GM23338 (cell line): ENCODE measurements around the gene PRKCQ. TPM values are rescaled to one million over a fixed set of nuclear protein-coding genes. Genes with fewer than 3 reads are reported as not detected.

ENCODE experiments used
- ATAC-seq: fragments of 200-7000 bp; cut with Tn5 transposase; 3 replicates; pipeline ENCODE4 v1.9.1; 2020
- DNase-seq: peaks from one replicate; pipeline ENCODE4 v3.0.0-alpha.2; 2015; ENCODE audit warnings: low spot score
- H2AFZ ChIP-seq: fragments of 200-600 bp; sonication (generic); 2 replicates; pipeline ENCODE4 v1.8.0; 2016; ENCODE audit warnings: antibody characterized with exemption, mild to moderate bottlenecking, moderate library complexity
- H3F3A ChIP-seq: fragments of 200-600 bp; sonication (generic); replicated peaks from 2 replicates; pipeline ENCODE4 v1.8.0; 2017; ENCODE audit warnings: antibody characterized with exemption, mixed run types, low read depth
- H3K27ac ChIP-seq: fragments of 200-600 bp; sonication (generic); 2 replicates; pipeline ENCODE4 v1.6.1; 2016; ENCODE audit warnings: low read depth
- H3K27me3 ChIP-seq: fragments of 200-600 bp; sonication (generic); 2 replicates; pipeline ENCODE4 v1.8.0; 2016; ENCODE audit warnings: mild to moderate bottlenecking, mixed run types, moderate library complexity; ENCODE audit not compliant: insufficient read depth
- H3K36me3 ChIP-seq: fragments of 200-600 bp; sonication (generic); 2 replicates; pipeline ENCODE4 v1.8.0; 2016; ENCODE audit warnings: mild to moderate bottlenecking; ENCODE audit not compliant: insufficient read depth
- H3K4me1 ChIP-seq: fragments of 200-600 bp; sonication (generic); 2 replicates; pipeline ENCODE4 v1.8.0; 2016; ENCODE audit warnings: mild to moderate bottlenecking, moderate library complexity; ENCODE audit not compliant: insufficient read depth
- H3K4me2 ChIP-seq: fragments of 200-600 bp; sonication (generic); 2 replicates; pipeline ENCODE4 v1.7.1; 2017; ENCODE audit warnings: mixed run types
- H3K4me3 ChIP-seq: fragments of 200-600 bp; sonication (generic); 2 replicates; pipeline ENCODE4 v1.6.1; 2016; ENCODE audit warnings: mixed run types
- H3K79me2 ChIP-seq: fragments of 200-600 bp; sonication (generic); replicated peaks from 2 replicates; pipeline ENCODE4 v1.8.0; 2017; ENCODE audit warnings: mild to moderate bottlenecking; ENCODE audit not compliant: insufficient read depth
- H3K9me2 ChIP-seq: fragments of 200-600 bp; sonication (generic); 2 replicates; pipeline ENCODE4 v1.8.0; 2017; ENCODE audit not compliant: insufficient read depth
- H4K20me1 ChIP-seq: fragments of 200-600 bp; sonication (generic); replicated peaks from 2 replicates; pipeline ENCODE4 v1.8.0; 2017; ENCODE audit warnings: mild to moderate bottlenecking; ENCODE audit not compliant: insufficient read depth
- H3K27ac Mint-ChIP-seq: 2 replicates; pipeline ENCODE4 v1.8.0; 2020; ENCODE audit warnings: inconsistent platforms, mild to moderate bottlenecking, moderate library complexity, mixed read lengths
- H3K27me3 Mint-ChIP-seq: 3 replicates; pipeline ENCODE4 v1.8.0; 2022; ENCODE audit warnings: low read depth, mild to moderate bottlenecking, moderate library complexity, mixed read lengths, inconsistent platforms; ENCODE audit not compliant: insufficient read depth, poor library complexity
- H3K36me3 Mint-ChIP-seq: 3 replicates; pipeline ENCODE4 v1.8.0; 2021; ENCODE audit warnings: low read depth, mild to moderate bottlenecking, inconsistent platforms, moderate library complexity, mixed read lengths
- H3K4me1 Mint-ChIP-seq: 3 replicates; pipeline ENCODE4 v1.8.0; 2020; ENCODE audit warnings: mild to moderate bottlenecking, inconsistent platforms, mixed read lengths
- H3K4me3 Mint-ChIP-seq: 3 replicates; pipeline ENCODE4 v1.8.0; 2021; ENCODE audit warnings: moderate library complexity, mild to moderate bottlenecking, inconsistent platforms, mixed read lengths
- H3K9me3 Mint-ChIP-seq: 3 replicates; pipeline ENCODE4 v1.8.0; 2020; ENCODE audit warnings: moderate library complexity, mild to moderate bottlenecking, inconsistent platforms, mixed read lengths
- CREB1 ChIP-seq: fragments of 250-450 bp; sonication (Bioruptor Pico); IDR thresholded peaks from 2 replicates; pipeline ENCODE4 v1.5.0; 2020; ENCODE audit warnings: low read depth, mild to moderate bottlenecking, moderate library complexity
- CTCF ChIP-seq, 2 experiments: fragments of 200-600 bp in 1 of 2; sonication (generic) in 1 of 2; conservative IDR thresholded peaks; 2 replicates each; pipeline versions ENCODE4 v1.5.1 to v1.6.1; 2016 to 2017; ENCODE audit warnings: antibody characterized with exemption in 2 of 2, low read depth in 2 of 2, mild to moderate bottlenecking in 2 of 2, moderate library complexity in 1 of 2
- ETS1 ChIP-seq: IDR thresholded peaks from 2 replicates; pipeline ENCODE4 v1.6.1; 2016; ENCODE audit warnings: antibody characterized with exemption
- EZH2 ChIP-seq: fragments of 200-600 bp; sonication (generic); IDR thresholded peaks from one replicate; pipeline ENCODE4 v1.8.0; 2017; ENCODE audit warnings: antibody characterized with exemption, mild to moderate bottlenecking, low read depth; ENCODE audit not compliant: unreplicated experiment
- EZH2phosphoT487 ChIP-seq: fragments of 200-600 bp; sonication (generic); IDR thresholded peaks from one replicate; pipeline ENCODE4 v1.8.1; 2018; ENCODE audit warnings: antibody characterized with exemption; ENCODE audit not compliant: unreplicated experiment
- JUNB ChIP-seq: IDR thresholded peaks from one replicate; pipeline ENCODE4 v1.6.1; 2016; ENCODE audit warnings: antibody characterized with exemption; ENCODE audit not compliant: unreplicated experiment
- NANOG ChIP-seq: IDR thresholded peaks from 2 replicates; pipeline ENCODE4 v1.6.1; 2016; ENCODE audit warnings: antibody characterized with exemption, borderline replicate concordance
- POLR2AphosphoS5 ChIP-seq: IDR thresholded peaks from 2 replicates; pipeline ENCODE4 v1.6.1; 2016; ENCODE audit warnings: antibody characterized with exemption, low read depth
- REST ChIP-seq: IDR thresholded peaks from one replicate; pipeline ENCODE4 v1.6.1; 2018; ENCODE audit warnings: antibody characterized with exemption; ENCODE audit not compliant: unreplicated experiment
- STAT1 ChIP-seq: IDR thresholded peaks from one replicate; pipeline ENCODE4 v1.6.1; 2016; ENCODE audit warnings: antibody characterized with exemption; ENCODE audit not compliant: unreplicated experiment
- ZNF114 ChIP-seq: fragments of 250-450 bp; sonication (Bioruptor Pico); IDR thresholded peaks from 2 replicates; pipeline ENCODE4 v1.5.0; 2020; ENCODE audit warnings: mild to moderate bottlenecking, moderate library complexity
- ZNF331 ChIP-seq: fragments of 250-450 bp; sonication (Bioruptor Pico); IDR thresholded peaks from 2 replicates; pipeline ENCODE4 v1.5.0; 2020; ENCODE audit warnings: low read depth, mild to moderate bottlenecking, moderate library complexity
- ZNF462 ChIP-seq: fragments of 250-450 bp; sonication (Bioruptor Pico); IDR thresholded peaks from 2 replicates; pipeline ENCODE4 v1.5.0; 2020; ENCODE audit warnings: mild to moderate bottlenecking, moderate library complexity
- polyA plus RNA-seq: library from polyadenylated mRNA; unstranded; fragments of >200 nt; fragmentation: Nextera tagmentation; extraction: Ambion mirVana; gene quantifications from 2 replicates; pipeline ENCODE4 v1.2.1, GENCODE V29; 2016
- total RNA-seq: library from RNA; depleted of rRNA; stranded (reverse); fragments of >200 nt; shearing (Covaris generic); gene quantifications from 2 replicates; pipeline ENCODE4 v1.2.3, GENCODE V29; 2014

PRKCQ gene
- total and polyA plus RNA-seq, 2 experiments from 2014 or later, result 12.6 to 28.5 TPM

- Histone ChIP-seq H3K27ac (no peak overlapping the region), H3K9me2 (no peaks in the 10 kb centered on the region), H3K79me2 (peaks cover 89% of the 10 kb centered on the region), H3F3A (no peaks in the 10 kb centered on the region), H3K27me3 (no peaks in the 10 kb centered on the region), H3K4me1 (peaks cover 22% of the 10 kb centered on the region), H3K4me3 (no peak overlapping the region), H3K36me3 (no peaks in the 10 kb centered on the region), H2AFZ (no peak overlapping the region), H3K4me2 (no peak overlapping the region), H4K20me1 (peaks cover 11% of the 10 kb centered on the region; the same call in 1 of the 2 replicates)
- no peak for TF ChIP-seq ZNF114 (CRISPR knock-in tag)
- TF ChIP-seq STAT1, result no peak
- TF ChIP-seq ZNF331 (CRISPR knock-in tag), result no peak
- no peak for TF ChIP-seq ZNF462
- TF ChIP-seq NANOG, result no peak
- TF ChIP-seq CREB1 (CRISPR knock-in tag), result no peak
- no peak for TF ChIP-seq CTCF (conservative IDR thresholded peaks at IDR 0.05; ENCODE audit: low read depth in 2 of 2)
- TF ChIP-seq EZH2, result no peak
- TF ChIP-seq REST, result no peak
- no peak for TF ChIP-seq EZH2phosphoT487
- no peak for TF ChIP-seq ETS1
- no peak for TF ChIP-seq POLR2AphosphoS5
- no peak for TF ChIP-seq JUNB
- peaks cover 26% of the 10 kb centered on the region for H3K4me1 Mint-ChIP-seq
- H3K27ac Mint-ChIP-seq, result no peak overlapping the region
- H3K9me3 Mint-ChIP-seq, result no peaks in the 10 kb centered on the region
- no peaks in the 10 kb centered on the region for H3K36me3 Mint-ChIP-seq
- no peak for ATAC-seq
- peaks cover 8% of the 10 kb centered on the region for H3K27me3 Mint-ChIP-seq
- no peak for DNase-seq
- no peak overlapping the region; the same call in 2 of the 3 replicates for H3K4me3 Mint-ChIP-seq
Measured at GRCh38 chr10:6576326-6576725, 3.8 kb downstream of the PRKCQ start.
